MM.1S (cell line): Measurements from ENCODE around the gene AHCYL2.

ENCODE experiments used
- DNase-seq: peaks from one replicate; pipeline ENCODE4 v3.0.0-alpha.2; 2015
- H2AFZ ChIP-seq: fragments of 300-600 bp; sonication (generic); 2 replicates; pipeline ENCODE4 v1.6.0; 2016; ENCODE audit warnings: antibody characterized with exemption, low read length
- H3F3A ChIP-seq: fragments of 300-600 bp; sonication (generic); 2 replicates; pipeline ENCODE4 v1.6.1; 2016; ENCODE audit warnings: mild to moderate bottlenecking, antibody characterized with exemption, low read length, moderate library complexity, mixed read lengths; ENCODE audit not compliant: insufficient read depth
- H3K27ac ChIP-seq: fragments of 300-600 bp; sonication (generic); 2 replicates; pipeline ENCODE4 v1.5.1; 2016; ENCODE audit warnings: mild to moderate bottlenecking, low read length
- H3K27me3 ChIP-seq: fragments of 300-600 bp; sonication (generic); replicated peaks from 2 replicates; pipeline ENCODE4 v1.6.0; 2016; ENCODE audit warnings: low read length; ENCODE audit not compliant: insufficient read depth
- H3K36me3 ChIP-seq: fragments of 300-600 bp; sonication (generic); replicated peaks from 2 replicates; pipeline ENCODE4 v1.6.1; 2016; ENCODE audit warnings: mild to moderate bottlenecking, low read length, mixed read lengths; ENCODE audit not compliant: insufficient read depth
- H3K4me1 ChIP-seq: fragments of 300-600 bp; sonication (generic); 2 replicates; pipeline ENCODE4 v1.6.1; 2016; ENCODE audit warnings: low read length, mixed read lengths
- H3K4me2 ChIP-seq: fragments of 300-600 bp; sonication (generic); 2 replicates; pipeline ENCODE4 v1.6.0; 2016; ENCODE audit warnings: low read depth, low read length
- H3K4me3 ChIP-seq: fragments of 300-600 bp; sonication (generic); 2 replicates; pipeline ENCODE4 v1.5.1; 2016; ENCODE audit warnings: low read length, mixed read lengths
- H3K79me2 ChIP-seq: fragments of 300-600 bp; sonication (generic); 2 replicates; pipeline ENCODE4 v1.6.1; 2016; ENCODE audit warnings: mixed run types, low read length, mixed read lengths
- H3K9ac ChIP-seq: fragments of 300-600 bp; sonication (generic); 2 replicates; pipeline ENCODE4 v1.6.1; 2016; ENCODE audit warnings: low read length, mixed read lengths
- H3K9me2 ChIP-seq: fragments of 300-600 bp; sonication (generic); replicated peaks from 2 replicates; pipeline ENCODE4 v1.6.1; 2016; ENCODE audit warnings: mild to moderate bottlenecking, low read length, mixed read lengths; ENCODE audit not compliant: insufficient read depth
- H3K9me3 ChIP-seq: fragments of 300-600 bp; sonication (generic); replicated peaks from 2 replicates; pipeline ENCODE4 v1.6.1; 2016; ENCODE audit warnings: mild to moderate bottlenecking, low read length, mixed read lengths; ENCODE audit not compliant: insufficient read depth
- H4K20me1 ChIP-seq: fragments of 300-600 bp; sonication (generic); 2 replicates; pipeline ENCODE4 v1.6.1; 2016; ENCODE audit warnings: mild to moderate bottlenecking, low read length, moderate library complexity, mixed read lengths; ENCODE audit not compliant: insufficient read depth
- EZH2 ChIP-seq: fragments of 300-600 bp; sonication (generic); optimal IDR thresholded peaks from 2 replicates; pipeline ENCODE3; 2017; ENCODE audit warnings: low read depth, mild to moderate bottlenecking, antibody characterized with exemption, low read length, mixed read lengths
- EZH2phosphoT487 ChIP-seq: fragments of 300-600 bp; sonication (generic); IDR thresholded peaks from 2 replicates; pipeline ENCODE4 v1.6.1; 2018; ENCODE audit warnings: antibody characterized with exemption, low read length
- TF ChIP-seq, protein P1 (sequence below): fragments of 300-600 bp; sonication (generic); IDR thresholded peaks from 2 replicates; pipeline ENCODE4 v1.5.1; 2016; ENCODE audit warnings: antibody characterized with exemption, low read length, mixed read lengths

The AHCYL2 gene

DNA sequence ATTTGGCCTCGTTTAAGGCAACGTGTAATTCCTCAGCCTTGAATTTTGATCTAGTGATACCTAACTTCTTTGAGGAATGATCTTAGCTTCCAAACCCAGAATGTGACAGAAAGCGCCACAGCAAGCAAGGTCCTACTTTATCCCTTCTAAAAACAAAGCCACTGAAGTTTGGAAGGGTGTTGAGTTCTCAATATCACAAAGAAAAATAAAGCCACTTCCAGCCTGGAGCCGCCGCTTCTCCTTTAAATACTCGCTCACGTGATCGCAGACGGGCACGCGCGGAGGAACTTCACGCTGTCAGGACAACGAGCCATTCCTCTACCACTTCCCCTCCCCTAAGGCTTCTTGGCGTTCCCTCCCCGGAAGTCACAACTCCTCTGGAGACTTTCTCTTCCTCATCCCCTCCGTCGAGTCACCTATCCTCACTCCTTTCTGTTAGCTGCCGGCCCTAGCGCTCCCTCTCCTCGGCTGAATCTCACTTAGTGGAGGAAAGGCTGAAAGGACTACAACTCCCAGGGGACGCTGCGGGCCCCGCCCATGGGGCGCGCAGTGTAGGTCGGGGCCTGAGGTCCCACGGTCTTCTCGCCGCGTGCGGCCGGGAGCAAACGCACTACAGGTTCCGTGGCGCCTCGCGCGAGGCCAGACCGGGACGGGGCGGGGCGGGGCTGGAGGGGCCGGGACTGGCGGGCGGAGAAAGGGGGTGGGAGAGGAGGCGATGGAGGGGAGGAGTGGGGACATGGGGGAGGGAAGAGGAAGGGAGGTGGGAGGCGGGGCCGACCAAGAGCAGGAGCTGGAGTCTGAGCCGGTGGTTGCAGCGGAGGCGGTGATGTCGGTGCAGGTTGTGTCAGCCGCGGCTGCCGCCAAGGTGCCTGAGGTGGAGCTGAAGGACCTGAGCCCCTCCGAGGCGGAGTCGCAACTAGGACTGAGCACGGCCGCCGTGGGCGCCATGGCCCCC lies at the start of gene AHCYL2:
TSS of gene AHCYL2 (plus strand) at position 780 of the 955 bp plus-strand sequence.
- Histone ChIP-seq H2AFZ (peak within 1 kb of the TSS; percentile 96), H3K9me3 (no peaks in the 10 kb centered on the region), H3K4me1 (peaks cover 7% of the 10 kb centered on the region), H3K4me3 (peak within 1 kb of the TSS; percentile 95), H3K27ac (peak within 1 kb of the TSS; percentile 86), H3K36me3 (no peaks in the 10 kb centered on the region), H3K9me2 (no peaks in the 10 kb centered on the region), H4K20me1 (no peaks in the 10 kb centered on the region), H3K27me3 (no peaks in the 10 kb centered on the region), H3K9ac (peak within 1 kb of the TSS; percentile 73), H3F3A (peaks cover 19% of the 10 kb centered on the region), H3K79me2 (peaks cover 39% of the 10 kb centered on the region), H3K4me2 (peak within 1 kb of the TSS; percentile 89)
- TF ChIP-seq EZH2 = no peak
- no peak for TF ChIP-seq EZH2phosphoT487
- TF ChIP-seq, protein P1, sequence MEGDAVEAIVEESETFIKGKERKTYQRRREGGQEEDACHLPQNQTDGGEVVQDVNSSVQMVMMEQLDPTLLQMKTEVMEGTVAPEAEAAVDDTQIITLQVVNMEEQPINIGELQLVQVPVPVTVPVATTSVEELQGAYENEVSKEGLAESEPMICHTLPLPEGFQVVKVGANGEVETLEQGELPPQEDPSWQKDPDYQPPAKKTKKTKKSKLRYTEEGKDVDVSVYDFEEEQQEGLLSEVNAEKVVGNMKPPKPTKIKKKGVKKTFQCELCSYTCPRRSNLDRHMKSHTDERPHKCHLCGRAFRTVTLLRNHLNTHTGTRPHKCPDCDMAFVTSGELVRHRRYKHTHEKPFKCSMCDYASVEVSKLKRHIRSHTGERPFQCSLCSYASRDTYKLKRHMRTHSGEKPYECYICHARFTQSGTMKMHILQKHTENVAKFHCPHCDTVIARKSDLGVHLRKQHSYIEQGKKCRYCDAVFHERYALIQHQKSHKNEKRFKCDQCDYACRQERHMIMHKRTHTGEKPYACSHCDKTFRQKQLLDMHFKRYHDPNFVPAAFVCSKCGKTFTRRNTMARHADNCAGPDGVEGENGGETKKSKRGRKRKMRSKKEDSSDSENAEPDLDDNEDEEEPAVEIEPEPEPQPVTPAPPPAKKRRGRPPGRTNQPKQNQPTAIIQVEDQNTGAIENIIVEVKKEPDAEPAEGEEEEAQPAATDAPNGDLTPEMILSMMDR = no peak
- peak; percentile 100 for DNase-seq

DNA sequence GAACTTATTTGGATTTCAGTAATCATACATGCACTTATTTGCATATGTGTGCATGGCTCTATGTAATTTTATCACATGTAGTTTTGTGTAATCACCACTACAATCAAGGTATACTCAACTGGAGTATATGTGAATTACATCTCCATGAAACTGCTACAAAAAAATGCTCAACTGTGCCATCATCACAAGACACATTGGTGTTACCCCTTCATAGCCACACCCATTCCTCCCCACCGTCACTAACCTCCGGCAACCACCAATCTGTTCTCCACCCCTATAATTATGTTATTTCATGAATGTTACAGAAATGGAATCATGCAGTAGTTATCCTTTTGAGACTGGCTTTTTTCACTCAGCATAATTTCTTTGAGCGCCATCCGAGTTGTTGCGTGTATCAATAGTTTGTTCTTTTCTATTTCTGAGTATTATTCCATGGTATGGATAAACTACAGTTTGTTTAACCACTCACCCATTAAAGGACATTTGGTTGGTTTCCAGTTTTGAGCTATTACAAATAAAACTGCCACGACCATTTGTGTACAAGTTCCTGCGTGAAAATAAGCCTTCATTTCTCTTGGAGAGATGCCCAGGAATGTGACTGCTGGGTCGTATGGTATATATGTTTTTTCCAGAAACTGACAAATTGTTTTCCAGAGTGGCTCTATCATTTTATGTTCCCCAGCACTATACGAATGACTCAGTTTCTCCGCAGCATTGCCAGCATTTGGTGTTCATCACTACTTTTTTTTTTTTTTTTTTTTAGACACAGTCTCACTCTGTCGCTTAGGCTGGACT lies 47.7 kb upstream of the AHCYL2 start:
- Histone ChIP-seq H2AFZ (no peak overlapping the region), H3K9me3 (no peaks in the 10 kb centered on the region), H3K4me2 (no peak overlapping the region), H3K27me3 (no peaks in the 10 kb centered on the region), H3K4me1 (no peaks in the 10 kb centered on the region), H3K9me2 (no peaks in the 10 kb centered on the region), H3K9ac (no peak overlapping the region), H3K27ac (no peak overlapping the region), H3K4me3 (no peak overlapping the region), H3F3A (no peaks in the 10 kb centered on the region), H3K79me2 (no peaks in the 10 kb centered on the region), H3K36me3 (no peaks in the 10 kb centered on the region), H4K20me1 (no peaks in the 10 kb centered on the region)
- TF ChIP-seq EZH2phosphoT487 (no peak), EZH2 (no peak)
- TF ChIP-seq, protein P1 = no peak
- no peak for DNase-seq

DNA sequence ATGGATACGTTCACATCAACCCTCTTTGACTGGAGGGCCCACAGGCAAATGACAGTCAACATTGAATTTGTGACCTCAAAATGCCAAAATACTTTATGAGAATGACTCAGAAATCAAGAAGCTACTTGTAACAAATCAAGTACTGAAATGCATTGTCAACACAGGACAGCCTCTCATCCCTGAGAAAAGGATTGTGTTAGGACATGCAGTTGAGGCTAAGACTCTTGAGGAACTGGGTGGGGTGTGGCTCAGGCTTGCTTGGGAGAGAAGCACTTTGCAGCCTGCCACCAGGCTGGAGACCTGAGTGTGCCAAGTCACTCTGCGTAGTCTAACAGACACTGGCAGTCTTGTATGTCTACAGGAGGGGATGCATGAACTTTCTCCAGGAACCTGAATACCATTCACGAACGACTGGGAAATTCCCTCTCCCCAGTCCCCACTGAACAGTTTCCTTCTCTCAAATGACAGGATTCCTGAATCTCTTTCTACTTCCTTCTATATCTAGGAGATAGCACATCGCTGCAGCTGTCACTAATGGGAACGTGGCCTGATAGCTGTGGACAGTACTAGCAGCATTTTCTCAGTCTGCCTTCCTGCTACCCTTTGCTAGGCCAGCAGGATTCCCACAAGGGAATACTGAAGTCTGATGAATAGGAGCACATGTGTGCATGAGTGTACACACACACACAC lies 39.7 kb upstream of the AHCYL2 start:
- no peak for DNase-seq
- no peaks in the 10 kb centered on the region for H3K9me3 ChIP-seq
- TF ChIP-seq EZH2 (no peak), EZH2phosphoT487 (no peak)
- TF ChIP-seq, protein P1 = no peak
- H3K27ac ChIP-seq = no peak overlapping the region
- H3K9me2 ChIP-seq = no peaks in the 10 kb centered on the region
- peaks cover 7% of the 10 kb centered on the region for H3K27me3 ChIP-seq
- H3K9ac ChIP-seq = no peak overlapping the region
- H3K79me2 ChIP-seq = no peaks in the 10 kb centered on the region
- H3F3A ChIP-seq = no peaks in the 10 kb centered on the region
- H3K4me2 ChIP-seq = no peak overlapping the region
- no peaks in the 10 kb centered on the region for H3K4me1 ChIP-seq
- no peaks in the 10 kb centered on the region for H3K36me3 ChIP-seq
- H4K20me1 ChIP-seq = no peaks in the 10 kb centered on the region
- H3K4me3 ChIP-seq = no peak overlapping the region
- no peak overlapping the region for H2AFZ ChIP-seq
